ENCODE data around the gene COL15A1.
"Not testable (repeated sequence)": the region's sequence is repeated elsewhere in the genome, so short reads cannot be mapped to it uniquely, and the experiment has no call there.

The COL15A1 gene

DNA sequence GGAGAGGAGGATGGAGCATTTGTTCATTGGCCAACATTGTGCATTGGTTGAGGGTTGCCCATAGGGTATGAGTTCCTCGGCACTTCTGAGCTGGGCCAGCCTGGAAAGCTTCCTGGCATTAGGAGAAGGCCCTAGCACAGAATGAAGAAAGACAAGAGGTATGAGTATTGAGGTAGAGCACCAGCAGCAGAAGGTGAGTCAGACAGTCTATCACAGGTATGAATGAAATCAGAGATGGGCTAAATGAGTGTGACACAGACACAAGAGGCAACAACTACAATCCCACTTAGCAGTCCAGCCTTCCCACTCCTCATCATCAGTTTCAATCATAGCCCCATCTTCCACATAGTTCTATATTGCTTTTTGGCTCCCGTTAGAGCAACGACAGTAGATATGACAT lies 135.8 kb downstream of the COL15A1 start:
- DNase-seq (ENCODE audit: low spot score), result no peak

DNA sequence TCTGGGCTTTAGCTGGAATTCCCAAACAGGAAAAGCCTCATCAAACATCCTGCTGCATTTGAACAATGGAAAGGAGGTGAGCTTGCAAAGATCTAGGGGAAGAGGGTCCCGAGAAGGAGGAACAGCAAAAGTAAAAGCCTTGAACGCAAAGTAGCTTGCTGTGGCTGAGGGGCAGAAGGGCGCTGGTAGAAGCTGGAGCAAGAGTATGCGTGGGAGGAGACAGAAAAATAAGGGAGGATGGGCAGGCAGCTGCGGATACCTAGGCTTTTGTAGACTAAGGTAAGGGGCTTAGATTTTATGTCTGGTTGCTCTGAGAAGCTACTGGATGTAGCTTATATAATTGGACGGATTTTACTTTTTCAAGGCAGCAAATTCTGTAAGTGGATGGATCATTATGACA lies 139.3 kb downstream of the COL15A1 start:
- DNase-seq (ENCODE audit: low spot score), result no peak

DNA sequence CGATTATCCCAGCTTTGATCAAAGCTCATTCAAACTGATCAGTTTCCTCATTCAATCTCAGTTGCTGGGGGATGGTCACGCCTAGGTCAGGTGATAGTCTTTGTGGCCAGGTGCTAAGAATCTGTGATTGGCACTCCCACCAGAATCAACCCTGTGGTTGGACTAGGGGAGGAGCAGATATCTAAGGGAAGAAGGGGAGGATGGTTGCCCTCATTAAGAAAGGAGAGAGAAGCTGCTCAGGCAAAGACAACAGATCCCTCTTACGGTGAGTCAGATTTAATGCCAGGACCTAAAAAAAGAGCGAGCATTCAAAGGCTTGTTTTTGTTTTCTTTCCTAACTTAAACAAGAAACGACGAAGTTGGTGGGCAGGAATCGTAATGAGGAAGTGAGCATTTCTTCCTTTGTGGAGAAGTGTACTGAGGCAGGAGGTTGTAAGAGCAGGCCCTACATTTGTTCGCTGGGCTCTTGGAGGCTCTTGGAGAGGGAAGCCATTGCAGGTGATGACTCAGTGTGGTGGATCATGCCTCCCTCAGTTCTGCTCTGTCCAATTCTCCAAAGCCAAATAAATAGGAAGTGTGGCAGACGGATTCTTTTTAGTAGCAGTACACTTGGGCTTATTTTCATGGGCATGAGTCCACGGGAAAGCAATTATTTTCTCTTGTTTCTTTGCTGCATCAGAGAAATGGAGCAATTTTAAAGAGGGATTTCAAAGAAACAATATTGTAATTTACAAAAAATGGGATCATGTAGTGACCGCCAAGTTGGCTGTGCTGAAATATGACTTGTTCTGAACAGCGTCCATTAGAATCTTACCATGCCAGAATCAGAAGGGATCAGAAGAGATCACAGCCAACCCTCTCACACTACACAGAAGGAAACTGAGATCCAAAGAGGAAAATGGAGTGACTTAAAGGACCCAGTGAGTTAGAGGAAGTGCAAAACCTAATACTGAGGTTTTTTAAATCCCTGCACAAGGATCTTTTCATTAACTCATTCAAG lies 142.5 kb downstream of the COL15A1 start:
- peak; percentile 64 for DNase-seq (ENCODE audit: low spot score)

DNA sequence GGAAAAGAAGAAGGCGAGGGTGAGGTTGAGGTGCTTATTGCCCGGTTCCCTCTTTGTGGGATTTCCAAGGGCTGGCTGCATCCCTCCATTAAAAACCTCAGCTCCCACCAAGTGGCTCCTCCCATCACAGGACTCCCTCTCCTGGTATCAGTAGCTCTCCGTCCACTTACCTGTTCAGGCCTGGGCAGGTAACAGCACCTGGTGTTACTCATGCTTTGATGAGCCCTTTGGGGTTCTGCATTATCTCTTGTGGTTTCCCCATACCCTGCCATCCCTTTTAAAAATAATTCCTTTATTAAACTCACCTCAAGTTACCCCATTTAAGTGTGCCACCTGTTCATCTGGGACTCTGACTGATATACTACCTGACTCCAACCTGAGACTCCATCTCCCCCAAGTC lies 143.8 kb downstream of the COL15A1 start:
- no peak for DNase-seq (ENCODE audit: low spot score)

DNA sequence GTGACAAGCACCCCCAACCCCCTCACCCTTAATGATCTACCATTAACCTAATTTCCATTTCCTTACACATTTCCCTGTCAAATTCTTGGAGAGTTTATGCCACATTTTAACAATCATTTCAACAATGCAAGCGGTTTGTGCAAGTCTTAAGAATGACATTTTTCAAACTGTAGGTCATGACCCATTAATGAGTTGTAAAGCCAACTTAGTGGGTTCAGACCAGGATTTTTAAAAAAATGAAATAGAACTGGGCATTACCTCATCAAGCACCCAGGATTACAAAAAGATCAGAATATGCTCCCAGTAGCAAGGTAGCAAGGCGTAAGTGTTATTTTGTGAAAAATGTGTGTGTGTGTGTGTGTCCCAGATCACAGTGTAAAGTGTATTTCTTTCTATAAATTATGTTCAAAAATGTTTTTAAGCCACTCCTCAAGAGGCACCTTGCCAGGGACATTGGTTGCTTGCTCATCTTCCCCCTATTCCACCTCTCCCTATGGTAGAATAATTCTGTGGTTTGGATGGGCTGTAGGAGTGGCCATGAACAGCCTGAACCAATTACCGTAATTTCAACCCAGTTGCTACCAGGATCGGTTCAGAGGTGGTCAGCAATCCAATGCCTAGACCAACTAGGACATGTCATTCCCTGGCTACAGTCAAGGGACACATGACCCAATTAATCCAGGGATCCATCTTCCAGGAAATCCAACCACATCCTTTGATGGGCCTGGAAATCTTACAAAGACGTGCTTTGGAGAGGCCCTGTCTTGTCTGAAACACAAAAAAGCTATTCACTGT lies 146.8 kb downstream of the COL15A1 start:
- DNase-seq (ENCODE audit: low spot score), result no peak

DNA sequence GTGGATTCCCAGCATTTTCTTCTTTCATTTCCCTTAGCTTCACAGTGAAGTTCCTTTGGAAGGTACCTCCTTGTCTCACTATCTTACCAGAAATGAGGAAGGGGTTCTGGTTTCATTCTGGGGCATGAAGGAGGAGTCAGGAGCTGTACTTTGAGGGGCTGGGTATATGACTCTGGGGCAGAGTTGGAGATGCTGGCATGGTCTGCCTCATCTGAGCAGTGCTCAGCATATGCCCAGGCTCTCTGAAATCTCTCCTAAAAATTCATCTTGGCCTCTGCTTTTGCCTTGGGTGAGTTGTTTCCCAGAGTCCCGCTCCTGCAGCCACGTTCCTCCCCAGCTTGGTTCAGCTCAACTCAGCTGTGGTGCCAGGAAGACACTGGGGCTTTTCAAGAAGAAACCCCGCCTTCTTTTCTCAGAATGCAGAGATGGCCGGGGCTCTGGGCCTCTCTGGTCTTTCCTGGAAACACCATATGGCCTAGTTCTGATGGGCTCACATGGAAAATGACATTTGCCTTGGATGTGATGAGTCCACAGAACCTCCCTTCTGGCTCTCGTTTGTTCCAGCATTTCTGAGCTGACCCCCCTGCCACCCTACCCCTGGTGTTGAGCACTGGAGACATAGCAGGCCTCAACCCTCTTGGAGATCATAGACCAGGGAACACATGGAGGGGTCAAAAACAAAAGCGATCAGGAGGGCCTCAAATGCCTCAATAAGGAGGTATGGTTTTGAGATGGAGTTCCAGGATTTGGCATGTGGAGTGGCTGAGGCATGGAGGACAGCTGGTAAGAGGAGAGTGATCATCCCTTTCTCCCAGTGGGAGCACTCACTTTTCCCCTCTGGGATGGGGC lies 149.2 kb downstream of the COL15A1 start:
- DNase-seq (ENCODE audit: low spot score), result no peak

DNA sequence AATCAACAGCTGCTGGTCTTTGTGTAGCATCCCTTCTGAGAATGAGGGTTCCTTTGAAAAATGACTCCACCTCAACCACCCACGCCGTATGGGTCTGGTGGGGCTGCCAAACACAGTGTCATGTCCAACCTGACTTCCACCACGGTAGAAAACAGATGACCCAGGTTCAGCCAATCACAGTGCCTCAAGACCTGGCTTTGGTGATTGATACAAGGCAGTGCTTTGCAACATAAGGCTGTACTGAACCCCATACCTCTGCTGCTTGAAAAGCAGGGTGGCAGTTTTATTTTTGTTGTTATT lies 149.7 kb downstream of the COL15A1 start:
- no peak for DNase-seq (ENCODE audit: low spot score)

DNA sequence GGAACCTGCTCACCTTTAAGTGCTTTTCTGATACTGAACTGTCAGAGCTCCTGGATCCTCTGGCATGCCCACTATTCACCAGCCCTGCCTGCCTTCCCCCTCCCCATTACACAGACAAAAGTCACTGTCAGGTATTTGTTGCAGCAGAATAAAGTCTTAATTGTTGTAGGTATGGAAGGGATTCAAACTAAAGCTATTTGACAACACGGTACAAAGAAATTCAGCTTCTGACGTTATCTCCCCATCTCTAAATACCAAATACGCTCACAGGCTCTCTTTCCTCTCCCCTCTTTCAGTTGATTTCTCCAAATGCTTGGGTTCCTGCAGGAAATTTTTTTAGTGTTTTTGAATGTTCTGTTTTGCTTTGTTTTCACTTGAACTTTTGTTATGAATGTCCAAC lies 151.9 kb downstream of the COL15A1 start:
- no peak for DNase-seq (ENCODE audit: low spot score)

DNA sequence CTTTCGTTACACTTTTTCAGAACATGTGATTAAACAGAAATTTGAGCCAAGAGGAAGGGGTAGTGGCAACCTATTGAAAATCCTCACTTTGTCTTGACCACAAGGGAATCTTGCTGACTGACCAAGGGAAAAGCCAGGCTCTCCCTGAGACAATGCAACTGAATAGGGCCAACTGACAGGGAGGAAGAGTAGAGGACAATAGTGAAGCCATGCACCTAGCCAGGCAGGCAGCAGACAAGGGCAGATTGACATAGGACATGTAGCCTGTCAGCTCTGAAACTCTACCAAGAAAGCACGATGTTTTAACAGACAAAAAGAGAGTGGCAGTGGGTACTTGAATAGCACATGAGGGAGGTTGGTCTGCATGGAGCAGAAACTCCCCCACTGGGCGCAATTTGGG lies 152.7 kb downstream of the COL15A1 start:
- no peak for DNase-seq (ENCODE audit: low spot score)

DNA sequence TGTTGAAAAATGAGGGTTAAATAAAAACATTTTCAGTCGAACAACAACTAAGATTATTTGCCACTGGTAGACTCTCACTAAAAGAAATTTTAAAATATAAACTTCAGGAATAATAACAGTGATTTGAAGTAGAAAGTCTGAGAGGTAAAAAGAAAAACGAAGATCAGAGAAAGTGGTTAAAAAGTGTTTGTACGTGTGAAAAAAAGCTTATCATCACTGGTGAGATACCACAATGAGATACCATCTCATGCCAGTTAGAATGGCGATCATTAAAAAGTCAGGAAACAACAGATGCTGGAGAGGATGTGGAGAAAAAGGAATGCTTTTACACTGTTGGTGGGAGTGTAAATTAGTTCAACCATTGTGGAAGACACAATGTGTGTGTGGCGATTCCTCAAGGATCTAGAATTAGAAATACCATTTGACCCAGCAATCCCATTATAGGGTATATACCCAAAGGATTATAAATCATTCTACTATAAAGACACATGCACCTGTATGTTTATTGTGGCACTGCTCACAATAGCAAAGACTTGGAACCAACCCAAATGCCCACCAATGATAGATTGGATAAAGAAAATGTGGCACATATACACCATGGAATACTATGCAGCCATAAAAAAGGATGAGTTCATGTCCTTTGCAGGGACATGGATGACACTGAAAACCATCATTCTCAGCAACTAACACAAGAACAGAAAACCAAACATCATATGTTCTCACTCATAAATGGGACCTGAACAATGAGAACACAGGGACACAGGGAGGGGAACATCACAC lies 156.3 kb downstream of the COL15A1 start:
- DNase-seq (ENCODE audit: low spot score), result not testable (repeated sequence)

DNA sequence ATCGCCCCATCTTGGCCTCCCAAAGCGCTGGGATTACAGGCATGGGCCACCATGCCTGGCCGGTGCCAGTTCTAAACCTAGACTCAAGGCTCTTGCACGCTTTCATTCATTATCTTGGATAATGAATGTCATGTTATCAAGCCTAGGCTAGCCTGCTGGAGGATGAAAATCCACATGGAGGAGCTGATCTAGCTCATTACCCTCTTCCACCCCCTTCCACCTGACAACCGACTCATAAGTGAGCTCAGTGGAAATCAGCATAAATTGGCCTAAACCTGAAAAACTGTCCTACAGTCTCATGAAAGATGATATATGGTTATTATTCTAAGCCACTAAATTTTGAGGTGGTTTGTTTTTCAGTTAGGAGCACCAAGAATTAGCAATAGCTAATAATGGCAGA lies 157.6 kb downstream of the COL15A1 start:
- no peak for DNase-seq (ENCODE audit: low spot score)

DNA sequence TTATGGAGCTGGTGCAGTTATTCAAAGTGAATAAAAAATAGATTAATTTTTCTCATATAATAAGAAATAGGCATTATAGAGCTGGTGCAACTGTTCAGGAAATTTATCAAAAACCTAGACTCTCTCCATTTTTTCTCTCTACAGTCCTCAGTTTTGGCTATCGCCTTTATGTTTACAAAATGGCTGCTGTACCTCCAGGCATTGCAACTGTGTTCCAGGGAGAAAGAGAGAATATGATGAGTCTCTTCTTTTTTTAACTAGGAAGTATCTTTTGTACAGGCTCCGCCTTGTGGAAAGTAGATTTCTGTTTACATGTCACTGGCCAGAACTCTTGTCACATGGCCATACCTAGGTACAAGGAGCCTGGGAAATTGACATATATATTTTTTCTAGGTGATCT lies 158.1 kb downstream of the COL15A1 start:
- no peak for DNase-seq (ENCODE audit: low spot score)

DNA sequence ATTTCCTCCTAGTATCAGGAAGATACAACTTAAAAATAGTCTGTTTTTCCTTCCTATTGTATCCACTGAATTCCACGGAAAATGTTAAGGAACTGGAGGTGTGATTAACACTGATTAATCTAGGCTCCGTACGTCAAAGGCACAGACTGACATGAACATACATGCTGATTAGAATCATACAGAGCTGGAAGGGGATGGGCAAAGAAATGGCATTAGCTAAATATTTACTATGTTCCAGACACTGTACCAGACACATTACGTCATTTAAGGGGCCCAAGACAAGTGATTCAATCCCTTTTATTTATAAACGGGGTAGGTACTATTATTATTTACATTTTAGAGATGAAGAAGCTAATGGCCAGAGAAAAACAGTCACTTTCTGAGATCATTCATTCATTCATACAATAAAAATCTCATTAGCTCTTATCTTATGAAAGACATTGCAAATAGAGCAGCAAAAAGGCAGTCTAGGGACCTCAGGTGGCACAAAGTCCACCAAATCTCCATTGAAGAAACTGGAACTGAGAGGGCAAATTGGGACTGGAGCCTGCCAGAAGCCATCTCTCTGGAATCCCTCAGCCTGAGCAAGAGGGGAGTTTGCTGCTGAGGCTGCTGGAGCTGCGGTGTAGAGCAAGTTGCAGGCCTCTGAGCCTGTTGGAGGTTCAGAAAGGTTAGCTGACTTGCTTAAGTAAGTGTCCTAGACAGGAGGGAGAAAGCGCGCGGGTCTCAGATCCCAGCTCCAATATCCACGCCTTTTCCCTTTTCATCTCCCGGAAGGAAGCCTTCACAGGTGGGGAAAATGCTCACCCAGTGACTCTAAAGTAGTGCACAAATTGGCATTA lies 159.6 kb downstream of the COL15A1 start:
- no peak for DNase-seq (ENCODE audit: low spot score)

DNA sequence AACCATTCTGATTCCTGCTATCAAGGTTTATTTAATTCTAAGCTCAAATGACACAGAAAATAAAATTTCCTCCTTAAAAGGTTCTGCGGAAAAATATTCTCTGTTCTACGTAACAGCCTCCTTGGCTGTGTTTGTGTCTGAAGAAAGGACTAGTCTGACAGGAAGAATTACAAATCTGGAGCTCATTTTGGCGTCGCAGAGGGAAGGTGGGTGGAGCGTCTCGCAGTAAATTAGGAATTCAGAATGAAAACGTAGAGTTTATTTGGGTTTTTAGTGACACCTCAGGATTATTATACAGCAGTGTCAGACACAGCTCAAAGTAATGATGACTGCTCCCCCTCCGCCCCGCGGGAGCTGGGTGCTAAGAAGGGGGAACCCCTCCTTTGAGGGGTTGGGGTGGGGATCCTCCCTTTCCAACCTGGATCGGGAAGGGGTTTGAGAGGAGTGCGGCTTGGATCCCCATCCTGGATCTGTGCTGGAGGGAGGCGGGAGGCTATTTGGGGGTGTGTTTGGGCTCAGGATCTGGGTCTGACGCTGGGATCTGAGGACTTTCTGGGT lies 160.3 kb downstream of the COL15A1 start:
- peak; percentile 38 for DNase-seq (ENCODE audit: low spot score)

DNA sequence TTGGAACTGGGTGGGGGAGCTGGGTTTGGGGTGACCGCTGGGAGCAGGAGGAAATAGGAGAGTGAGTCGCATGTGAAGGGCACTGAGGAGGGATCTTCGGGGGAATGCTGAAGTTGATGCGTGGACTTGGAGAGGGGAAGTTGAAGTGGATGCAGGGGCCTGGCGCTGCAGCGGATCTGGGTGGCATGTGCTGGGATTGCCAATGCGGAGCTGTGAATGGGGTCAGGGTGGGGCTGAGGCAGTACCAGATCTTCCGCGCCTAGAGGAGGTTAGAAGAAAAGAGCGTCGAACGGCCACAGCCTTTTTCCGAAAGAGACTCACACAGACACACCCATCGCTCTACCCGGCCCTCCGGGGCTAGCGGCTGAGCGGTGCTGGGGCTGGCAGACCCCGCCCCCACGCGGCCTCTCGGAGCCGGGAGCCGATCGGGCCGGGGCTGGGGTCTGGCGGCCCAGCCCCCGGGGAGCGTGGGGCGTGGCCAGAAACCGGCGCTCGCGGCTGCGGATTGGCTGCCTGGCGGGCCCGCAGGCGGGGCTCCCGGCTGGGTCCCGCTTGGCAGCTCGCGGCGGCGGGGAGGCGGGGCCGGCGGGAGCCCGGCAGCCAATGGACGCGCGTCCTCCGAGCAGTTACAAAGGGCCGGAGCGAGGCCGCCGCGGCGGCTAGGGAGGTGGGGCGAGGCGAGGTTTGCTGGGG lies 160.9 kb downstream of the COL15A1 start, which contains the start of gene TGFBR1:
TSS of gene TGFBR1 (plus strand) at position 655 of the 693 bp plus-strand sequence. CDS start 93 bp downstream, outside the sequence.
- peak; percentile 96 for DNase-seq (ENCODE audit: low spot score)

DNA sequence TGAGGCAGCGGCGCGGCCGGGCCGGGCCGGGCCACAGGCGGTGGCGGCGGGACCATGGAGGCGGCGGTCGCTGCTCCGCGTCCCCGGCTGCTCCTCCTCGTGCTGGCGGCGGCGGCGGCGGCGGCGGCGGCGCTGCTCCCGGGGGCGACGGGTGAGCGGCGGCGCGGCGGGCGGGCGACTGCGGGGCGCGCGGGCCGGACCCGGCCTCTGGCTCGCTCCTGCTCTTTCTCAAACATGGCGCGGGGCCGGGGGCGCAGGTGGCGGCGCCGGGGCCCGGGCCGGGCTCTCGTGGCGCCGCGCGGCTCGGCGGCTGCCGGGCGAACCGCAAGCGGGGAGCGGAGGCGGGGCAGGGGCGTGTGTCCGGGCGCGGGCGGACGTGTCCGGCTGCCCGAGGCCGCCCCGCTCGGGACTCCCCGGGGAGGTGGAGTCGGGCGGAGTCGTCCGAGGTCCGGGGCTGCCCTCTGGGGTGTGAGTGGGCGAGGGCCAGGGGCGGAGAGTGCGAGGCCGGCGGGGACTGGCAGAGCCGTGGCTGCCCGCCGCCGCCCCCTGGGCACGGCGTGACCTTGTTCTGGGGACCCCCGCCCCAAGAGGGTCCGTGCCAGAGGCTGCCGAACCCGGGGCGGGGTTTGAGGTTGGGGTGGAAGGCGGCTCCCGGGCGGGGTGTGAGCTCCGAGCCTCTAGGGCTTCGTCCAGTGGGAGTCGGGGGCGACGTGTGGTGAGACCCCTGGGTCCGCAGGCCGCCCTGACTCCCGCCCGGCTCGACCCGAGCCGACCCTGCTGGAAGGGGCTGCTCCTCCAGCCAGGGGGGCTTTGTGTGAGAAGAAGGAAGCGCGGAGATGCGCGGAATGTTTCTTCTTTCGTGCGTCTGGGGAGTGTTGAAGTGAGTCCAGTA lies 161.7 kb downstream of the COL15A1 start:
- peak; percentile 84 for DNase-seq (ENCODE audit: low spot score)

DNA sequence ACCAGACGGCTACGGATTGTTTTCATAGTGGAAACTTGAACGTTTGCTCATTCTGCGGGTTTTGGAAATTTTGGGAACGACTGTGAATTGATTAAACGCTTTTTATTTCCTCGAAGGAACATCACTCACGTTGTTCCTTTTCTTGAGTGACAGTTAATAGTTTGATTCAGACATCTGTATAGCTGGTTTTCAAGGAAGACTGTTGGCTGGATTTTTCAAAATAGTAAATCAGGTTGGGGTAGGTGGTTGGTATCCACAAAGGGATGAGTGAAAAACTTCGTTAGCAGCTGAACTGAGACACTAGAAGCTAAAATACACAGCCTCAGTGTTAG lies 162.3 kb downstream of the COL15A1 start:
- DNase-seq (ENCODE audit: low spot score), result no peak

DNA sequence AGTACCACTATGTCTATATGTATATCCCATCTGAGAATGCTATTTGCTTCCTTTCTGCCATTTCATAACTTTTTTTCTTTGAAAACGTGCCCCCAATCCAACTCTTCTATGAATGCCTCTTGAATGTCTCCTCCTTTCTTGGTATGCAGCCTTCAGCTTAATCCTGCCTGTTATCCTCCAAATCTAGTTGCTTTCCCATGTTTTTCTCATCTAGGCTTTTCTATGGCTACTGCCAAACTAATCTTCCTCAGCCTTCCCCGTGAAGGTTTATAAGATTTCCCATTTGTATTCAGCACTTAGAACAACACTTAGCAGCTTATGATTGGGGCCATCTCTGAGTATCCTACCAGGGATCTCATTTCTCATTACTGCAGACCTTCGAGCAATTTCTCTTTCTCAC lies 163.7 kb downstream of the COL15A1 start:
- no peak for DNase-seq (ENCODE audit: low spot score)

DNA sequence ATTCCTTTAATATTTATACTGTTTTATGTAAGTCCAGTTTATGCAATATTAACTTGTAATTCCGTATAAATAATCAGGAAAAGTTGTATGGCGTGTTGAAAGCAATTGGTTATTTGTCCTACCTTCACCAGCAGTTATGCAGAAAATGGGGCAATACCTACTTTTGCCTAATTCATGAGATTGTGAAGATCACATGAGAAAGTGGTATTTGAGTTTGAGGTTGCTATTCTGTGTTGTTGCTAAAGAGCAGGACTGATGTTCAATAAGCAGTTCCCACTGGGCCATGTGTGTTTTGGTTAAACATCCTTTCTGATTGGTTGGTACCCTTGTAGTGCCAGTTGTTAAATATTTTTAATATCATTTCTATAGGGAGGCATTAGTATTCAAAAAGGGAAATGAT lies 164.4 kb downstream of the COL15A1 start:
- no peak for DNase-seq (ENCODE audit: low spot score)
